Activated CD8-positive, alpha-beta memory T cell treated with anti-CD3 and anti-CD28 coated beads, Interleukin-2, amount 50 U/mL, for 1 hour (primary cell): ENCODE data around the gene CCDC117.
"Not testable (repeated sequence)": the region's sequence is repeated elsewhere in the genome, so short reads cannot be mapped to it uniquely, and the experiment has no call there.

Source experiments
- DNase-seq: peaks from one replicate; pipeline ENCODE4 v3.0.0-alpha.2; 2020; ENCODE audit errors: extremely low read depth

CCDC117 gene

DNA sequence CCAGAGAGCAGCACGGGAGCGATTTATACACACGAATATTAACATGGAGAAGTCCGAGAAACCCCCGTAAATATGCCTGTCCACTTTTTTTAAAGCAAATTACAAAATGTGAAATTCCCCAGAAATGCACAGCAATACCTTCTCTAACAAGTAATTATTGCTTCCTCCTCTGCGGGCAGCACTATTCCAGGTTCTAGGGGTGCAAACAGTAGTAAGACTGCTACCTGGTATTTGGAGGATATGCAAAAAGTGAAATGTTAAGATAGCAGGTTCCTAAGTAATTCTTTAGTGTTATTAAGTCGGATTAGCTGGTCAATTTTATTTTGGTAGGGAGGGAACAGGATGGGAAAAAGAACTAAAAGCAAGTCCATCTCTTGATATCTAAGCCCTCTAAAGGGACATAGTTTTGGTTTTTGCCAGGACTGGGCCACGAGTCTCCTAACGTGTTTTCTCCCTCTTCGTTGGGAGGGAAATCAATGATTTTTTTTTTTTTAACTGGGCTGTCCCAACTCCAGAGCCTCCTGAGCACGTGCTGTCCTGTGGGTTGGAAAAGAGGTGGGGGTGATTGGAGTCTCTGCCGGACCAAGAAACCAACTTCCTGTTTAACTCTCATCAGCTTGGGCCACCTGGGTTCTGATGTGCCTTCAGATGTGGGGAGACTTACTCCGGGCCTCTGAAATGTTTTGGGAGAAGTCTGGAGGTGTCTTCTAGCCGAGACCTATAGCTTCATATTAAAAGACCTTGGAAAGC lies 29.5 kb downstream of the CCDC117 start:
- DNase-seq: no peak

DNA sequence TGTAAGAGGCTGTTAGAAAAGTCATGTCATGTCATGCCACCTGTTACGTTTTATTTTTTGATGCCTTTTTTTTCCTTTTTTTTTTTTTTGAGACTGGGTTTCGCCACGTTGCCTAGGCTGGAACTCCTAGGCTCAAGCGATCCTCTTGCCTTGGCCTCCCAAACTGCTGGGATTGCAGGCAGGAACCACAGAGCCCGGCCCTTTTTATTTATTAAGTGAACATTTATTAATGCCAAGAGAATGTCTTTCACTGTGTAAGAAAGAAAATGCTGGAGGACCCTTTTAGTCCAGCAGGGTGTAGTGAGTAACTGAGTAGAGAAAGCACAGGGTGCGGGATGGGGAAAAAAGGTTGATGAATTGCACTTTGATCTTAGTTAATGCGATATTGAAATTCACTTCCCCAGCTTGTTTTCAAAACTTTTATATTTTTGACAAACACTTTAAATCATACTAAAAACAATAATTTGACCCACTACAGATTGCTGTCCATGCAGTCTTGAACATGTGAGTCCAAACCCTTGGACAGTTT lies 30.2 kb downstream of the CCDC117 start:
- no peak for DNase-seq

GRCh38 chr22:28805426-28805825 lies 32.9 kb downstream of the CCDC117 start:
- not testable (repeated sequence) for DNase-seq

GRCh38 chr22:28808716-28809355 lies 36.3 kb downstream of the CCDC117 start:
- DNase-seq: no peak

GRCh38 chr22:28810821-28811491 lies 38.5 kb downstream of the CCDC117 start:
- no peak for DNase-seq

GRCh38 chr22:28812516-28812915 lies 40.0 kb downstream of the CCDC117 start:
- no peak for DNase-seq

- DNase-seq: no peak
Observed at GRCh38 chr22:28813772-28814518, 41.5 kb downstream of the CCDC117 start.

DNA sequence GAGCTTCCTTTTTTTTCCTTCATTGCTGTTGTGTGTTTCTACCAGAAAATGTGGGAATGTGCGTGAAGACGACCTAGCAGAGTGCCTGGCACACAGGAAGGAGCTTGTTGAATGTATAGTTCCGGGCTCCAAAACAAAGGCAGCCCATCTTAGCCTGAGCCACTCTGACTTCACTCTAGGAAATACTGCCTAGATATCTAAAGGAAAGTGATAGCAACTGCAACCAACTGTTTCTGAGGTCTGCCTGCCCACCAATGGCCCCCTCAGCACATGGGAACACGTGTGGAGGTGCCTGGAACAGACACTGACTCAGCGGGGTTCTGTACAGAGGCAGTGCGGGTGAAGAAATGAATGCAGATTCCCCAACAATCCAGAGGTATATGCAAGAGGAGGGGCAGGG lies 42.6 kb downstream of the CCDC117 start:
- no peak for DNase-seq

DNA sequence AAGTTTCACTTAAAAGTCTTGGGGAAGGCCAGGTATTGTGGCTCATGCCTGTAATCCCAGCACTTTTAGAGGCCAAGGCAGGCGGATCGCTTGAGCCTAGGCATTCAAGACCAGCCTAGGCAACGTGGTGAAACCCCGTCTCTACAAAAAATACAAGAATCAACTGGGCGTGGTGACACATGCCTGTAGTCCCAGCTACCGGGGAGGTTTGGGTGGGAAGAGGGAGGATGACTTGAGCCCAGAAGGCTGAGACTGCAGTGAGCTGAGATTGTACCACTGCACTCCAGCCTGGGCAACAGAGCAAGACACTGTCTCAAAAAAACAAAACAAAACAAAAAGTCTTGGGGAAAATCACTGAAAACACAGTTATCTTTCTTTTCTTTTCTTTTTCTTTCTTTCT lies 43.2 kb downstream of the CCDC117 start:
- DNase-seq: no peak

DNA sequence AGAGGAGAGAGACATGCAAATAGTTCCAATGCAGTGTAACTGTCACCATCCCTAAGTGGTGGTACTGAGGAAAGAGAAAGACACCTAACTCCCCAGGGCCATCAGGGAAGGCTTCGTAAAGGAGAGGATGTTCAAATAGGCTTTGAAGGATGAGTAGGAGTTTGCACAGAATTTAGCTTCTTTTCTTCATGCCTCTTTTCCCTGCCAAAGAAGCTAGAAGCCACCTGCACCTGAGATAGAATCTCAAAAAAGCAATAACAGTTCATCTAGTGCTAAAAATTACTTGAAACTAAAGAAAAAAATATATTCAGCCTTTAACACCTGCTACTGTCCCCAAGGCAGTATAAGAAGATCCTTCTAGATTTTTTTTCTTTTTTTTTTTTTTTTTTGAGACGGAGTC lies 44.6 kb downstream of the CCDC117 start:
- DNase-seq: no peak

- DNase-seq: no peak
Observed at GRCh38 chr22:28817919-28818859, 45.7 kb downstream of the CCDC117 start.

DNA sequence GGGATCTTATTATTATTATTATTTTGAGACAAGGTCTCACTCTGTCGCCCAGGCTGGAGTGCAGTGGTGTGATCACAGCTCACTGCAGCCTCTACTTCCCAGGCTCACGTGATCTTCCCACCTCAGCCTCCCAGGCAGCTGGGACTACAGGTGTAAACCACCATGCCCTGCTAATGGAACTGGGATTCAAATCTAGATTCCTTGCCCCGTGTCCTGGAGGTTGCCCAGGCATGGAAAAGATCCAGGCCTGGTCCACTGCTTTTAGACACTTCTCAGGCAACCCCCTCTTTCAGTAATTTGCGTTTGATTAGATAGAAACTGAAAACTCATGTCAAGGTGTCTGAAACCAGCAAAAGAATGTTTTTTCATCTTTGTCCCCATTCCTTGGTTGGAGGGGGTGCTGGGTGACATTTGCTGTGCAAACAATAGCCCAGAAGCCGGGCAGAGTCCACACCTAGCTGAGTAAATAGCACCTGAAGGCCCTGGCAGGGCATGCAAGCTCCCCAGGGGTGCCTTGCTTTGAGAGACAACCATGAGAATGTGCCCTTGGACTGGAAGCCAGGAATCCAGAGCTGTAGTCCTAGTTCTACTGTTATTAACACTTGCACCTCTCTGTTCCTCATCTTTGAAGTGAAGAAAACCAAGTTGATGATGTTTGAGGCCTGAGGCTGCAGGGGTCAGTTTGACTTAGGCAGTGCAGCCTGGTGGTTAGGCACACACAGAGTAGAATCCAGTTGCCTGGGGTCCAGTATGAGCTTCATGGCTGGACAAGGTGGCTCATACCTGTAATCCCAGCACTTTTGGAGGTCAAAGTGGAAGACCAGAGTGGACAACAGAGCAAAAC lies 47.0 kb downstream of the CCDC117 start:
- no peak for DNase-seq

- DNase-seq: no peak
Observed at GRCh38 chr22:28820885-28821284, 48.4 kb downstream of the CCDC117 start.

- DNase-seq: no peak
Observed at GRCh38 chr22:28821452-28821851, 49.0 kb downstream of the CCDC117 start.

DNA sequence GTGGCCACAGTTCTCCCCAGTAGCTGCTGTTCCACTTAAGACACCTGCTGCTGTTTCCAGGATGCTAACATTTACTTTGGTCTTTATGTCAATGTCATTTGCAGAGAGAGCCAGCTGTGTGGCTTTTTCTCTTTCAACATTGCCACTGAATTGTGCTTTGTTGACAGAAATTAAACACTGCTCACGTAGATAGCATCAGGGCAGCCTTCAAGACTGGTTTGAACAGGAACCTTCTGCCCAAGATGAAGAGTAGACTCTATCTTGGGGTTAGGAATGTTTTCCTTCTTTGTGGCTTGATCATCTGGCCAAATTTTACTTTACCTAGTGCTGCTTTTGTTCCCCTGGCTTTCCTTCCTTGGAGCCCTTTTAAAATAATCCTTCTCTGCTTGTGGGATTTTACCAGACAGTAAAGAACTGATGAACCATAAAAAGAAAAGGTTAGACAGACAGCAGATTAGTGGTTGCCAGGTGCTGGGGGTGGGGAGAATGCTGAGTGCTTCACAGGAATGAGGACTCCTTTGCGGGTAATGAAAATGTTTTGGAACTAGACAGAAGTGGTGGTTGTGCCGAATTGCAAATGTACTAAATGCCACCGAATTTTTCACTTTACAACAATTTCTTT lies 50.5 kb downstream of the CCDC117 start:
- no peak for DNase-seq

- DNase-seq: not testable (repeated sequence)
Observed at GRCh38 chr22:28824455-28824854, 52.0 kb downstream of the CCDC117 start.

GRCh38 chr22:28826430-28826829 lies 53.9 kb downstream of the CCDC117 start:
- DNase-seq: not testable (repeated sequence)

- no peak for DNase-seq
Observed at GRCh38 chr22:28826921-28827320, 54.4 kb downstream of the CCDC117 start.
